GM23338 (cell line): ENCODE results near the gene ADCY3. TPM values are rescaled to one million over a fixed set of nuclear protein-coding genes. Genes with fewer than 3 reads are reported as not detected.

ENCODE experiments used
- ATAC-seq: fragments of 200-7000 bp; cut with Tn5 transposase; 3 replicates; pipeline ENCODE4 v1.9.1; 2020
- DNase-seq: peaks from one replicate; pipeline ENCODE4 v3.0.0-alpha.2; 2015; ENCODE audit warnings: low spot score
- H2AFZ ChIP-seq: fragments of 200-600 bp; sonication (generic); 2 replicates; pipeline ENCODE4 v1.8.0; 2016; ENCODE audit warnings: antibody characterized with exemption, mild to moderate bottlenecking, moderate library complexity
- H3F3A ChIP-seq: fragments of 200-600 bp; sonication (generic); replicated peaks from 2 replicates; pipeline ENCODE4 v1.8.0; 2017; ENCODE audit warnings: antibody characterized with exemption, mixed run types, low read depth
- H3K27ac ChIP-seq: fragments of 200-600 bp; sonication (generic); 2 replicates; pipeline ENCODE4 v1.6.1; 2016; ENCODE audit warnings: low read depth
- H3K27me3 ChIP-seq: fragments of 200-600 bp; sonication (generic); 2 replicates; pipeline ENCODE4 v1.8.0; 2016; ENCODE audit warnings: mild to moderate bottlenecking, mixed run types, moderate library complexity; ENCODE audit not compliant: insufficient read depth
- H3K36me3 ChIP-seq: fragments of 200-600 bp; sonication (generic); 2 replicates; pipeline ENCODE4 v1.8.0; 2016; ENCODE audit warnings: mild to moderate bottlenecking; ENCODE audit not compliant: insufficient read depth
- H3K4me1 ChIP-seq: fragments of 200-600 bp; sonication (generic); 2 replicates; pipeline ENCODE4 v1.8.0; 2016; ENCODE audit warnings: mild to moderate bottlenecking, moderate library complexity; ENCODE audit not compliant: insufficient read depth
- H3K4me2 ChIP-seq: fragments of 200-600 bp; sonication (generic); 2 replicates; pipeline ENCODE4 v1.7.1; 2017; ENCODE audit warnings: mixed run types
- H3K4me3 ChIP-seq: fragments of 200-600 bp; sonication (generic); 2 replicates; pipeline ENCODE4 v1.6.1; 2016; ENCODE audit warnings: mixed run types
- H3K79me2 ChIP-seq: fragments of 200-600 bp; sonication (generic); replicated peaks from 2 replicates; pipeline ENCODE4 v1.8.0; 2017; ENCODE audit warnings: mild to moderate bottlenecking; ENCODE audit not compliant: insufficient read depth
- H3K9me2 ChIP-seq: fragments of 200-600 bp; sonication (generic); 2 replicates; pipeline ENCODE4 v1.8.0; 2017; ENCODE audit not compliant: insufficient read depth
- H4K20me1 ChIP-seq: fragments of 200-600 bp; sonication (generic); replicated peaks from 2 replicates; pipeline ENCODE4 v1.8.0; 2017; ENCODE audit warnings: mild to moderate bottlenecking; ENCODE audit not compliant: insufficient read depth
- H3K27ac Mint-ChIP-seq: 2 replicates; pipeline ENCODE4 v1.8.0; 2020; ENCODE audit warnings: inconsistent platforms, mild to moderate bottlenecking, moderate library complexity, mixed read lengths
- H3K27me3 Mint-ChIP-seq: 3 replicates; pipeline ENCODE4 v1.8.0; 2022; ENCODE audit warnings: low read depth, mild to moderate bottlenecking, moderate library complexity, mixed read lengths, inconsistent platforms; ENCODE audit not compliant: insufficient read depth, poor library complexity
- H3K36me3 Mint-ChIP-seq: 3 replicates; pipeline ENCODE4 v1.8.0; 2021; ENCODE audit warnings: low read depth, mild to moderate bottlenecking, inconsistent platforms, moderate library complexity, mixed read lengths
- H3K4me1 Mint-ChIP-seq: 3 replicates; pipeline ENCODE4 v1.8.0; 2020; ENCODE audit warnings: mild to moderate bottlenecking, inconsistent platforms, mixed read lengths
- H3K4me3 Mint-ChIP-seq: 3 replicates; pipeline ENCODE4 v1.8.0; 2021; ENCODE audit warnings: moderate library complexity, mild to moderate bottlenecking, inconsistent platforms, mixed read lengths
- H3K9me3 Mint-ChIP-seq: 3 replicates; pipeline ENCODE4 v1.8.0; 2020; ENCODE audit warnings: moderate library complexity, mild to moderate bottlenecking, inconsistent platforms, mixed read lengths
- CREB1 ChIP-seq: fragments of 250-450 bp; sonication (Bioruptor Pico); IDR thresholded peaks from 2 replicates; pipeline ENCODE4 v1.5.0; 2020; ENCODE audit warnings: low read depth, mild to moderate bottlenecking, moderate library complexity
- EZH2 ChIP-seq: fragments of 200-600 bp; sonication (generic); IDR thresholded peaks from one replicate; pipeline ENCODE4 v1.8.0; 2017; ENCODE audit warnings: antibody characterized with exemption, mild to moderate bottlenecking, low read depth; ENCODE audit not compliant: unreplicated experiment
- EZH2phosphoT487 ChIP-seq: fragments of 200-600 bp; sonication (generic); IDR thresholded peaks from one replicate; pipeline ENCODE4 v1.8.1; 2018; ENCODE audit warnings: antibody characterized with exemption; ENCODE audit not compliant: unreplicated experiment
- JUNB ChIP-seq: IDR thresholded peaks from one replicate; pipeline ENCODE4 v1.6.1; 2016; ENCODE audit warnings: antibody characterized with exemption; ENCODE audit not compliant: unreplicated experiment
- NANOG ChIP-seq: IDR thresholded peaks from 2 replicates; pipeline ENCODE4 v1.6.1; 2016; ENCODE audit warnings: antibody characterized with exemption, borderline replicate concordance
- POLR2AphosphoS5 ChIP-seq: IDR thresholded peaks from 2 replicates; pipeline ENCODE4 v1.6.1; 2016; ENCODE audit warnings: antibody characterized with exemption, low read depth
- STAT1 ChIP-seq: IDR thresholded peaks from one replicate; pipeline ENCODE4 v1.6.1; 2016; ENCODE audit warnings: antibody characterized with exemption; ENCODE audit not compliant: unreplicated experiment
- ZNF114 ChIP-seq: fragments of 250-450 bp; sonication (Bioruptor Pico); IDR thresholded peaks from 2 replicates; pipeline ENCODE4 v1.5.0; 2020; ENCODE audit warnings: mild to moderate bottlenecking, moderate library complexity
- ZNF331 ChIP-seq: fragments of 250-450 bp; sonication (Bioruptor Pico); IDR thresholded peaks from 2 replicates; pipeline ENCODE4 v1.5.0; 2020; ENCODE audit warnings: low read depth, mild to moderate bottlenecking, moderate library complexity
- polyA plus RNA-seq: library from polyadenylated mRNA; unstranded; fragments of >200 nt; fragmentation: Nextera tagmentation; extraction: Ambion mirVana; gene quantifications from 2 replicates; pipeline ENCODE4 v1.2.1, GENCODE V29; 2016
- total RNA-seq: library from RNA; depleted of rRNA; stranded (reverse); fragments of >200 nt; shearing (Covaris generic); gene quantifications from 2 replicates; pipeline ENCODE4 v1.2.3, GENCODE V29; 2014
- TF ChIP-seq, protein P1 (sequence below): IDR thresholded peaks from one replicate; pipeline ENCODE4 v1.6.1; 2018; ENCODE audit warnings: antibody characterized with exemption; ENCODE audit not compliant: unreplicated experiment
- TF ChIP-seq, protein P2 (sequence below): fragments of 250-450 bp; sonication (Bioruptor Pico); IDR thresholded peaks from 2 replicates; pipeline ENCODE4 v1.5.0; 2020; ENCODE audit warnings: mild to moderate bottlenecking, moderate library complexity
- TF ChIP-seq, protein P3 (sequence below), 2 experiments: fragments of 200-600 bp in 1 of 2; sonication (generic) in 1 of 2; conservative IDR thresholded peaks; 2 replicates each; pipeline versions ENCODE4 v1.5.1 to v1.6.1; 2016 to 2017; ENCODE audit warnings: antibody characterized with exemption in 2 of 2, low read depth in 2 of 2, mild to moderate bottlenecking in 2 of 2, moderate library complexity in 1 of 2
- TF ChIP-seq, protein P4 (sequence below): IDR thresholded peaks from 2 replicates; pipeline ENCODE4 v1.6.1; 2016; ENCODE audit warnings: antibody characterized with exemption

Gene ADCY3
- total and polyA plus RNA-seq, 2 experiments from 2014 or later = 9.7 to 32.4 TPM

DNA sequence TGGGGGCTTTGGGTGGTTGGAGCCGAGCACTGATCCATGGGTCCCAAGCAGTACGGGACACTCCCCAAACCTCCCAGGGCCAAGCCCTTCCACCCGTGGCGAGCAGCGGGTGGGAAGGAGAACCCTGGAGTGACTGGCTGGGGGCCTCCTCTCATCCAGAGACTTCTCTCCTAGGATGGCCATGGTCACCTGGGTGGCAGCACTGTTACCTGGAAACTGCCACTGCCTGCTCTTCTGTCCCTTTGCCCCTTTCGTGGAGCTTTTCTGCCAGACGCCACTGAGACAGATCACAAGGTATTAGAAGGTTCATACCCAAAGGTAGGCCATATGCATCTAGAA is 99.9 kb downstream of the ADCY3 start:
- peaks cover 29% of the 10 kb centered on the region for H3K4me1 Mint-ChIP-seq
- Histone ChIP-seq H3F3A (peaks cover 16% of the 10 kb centered on the region; the same call in 1 of the 2 replicates), H3K79me2 (0 out of 2 replicates have a peak, but pooled peaks cover 5% of the 10 kb centered on the region), H3K4me1 (peaks cover 22% of the 10 kb centered on the region), H3K27ac (peak overlapping the region; percentile 81; the same call in 1 of the 2 replicates), H2AFZ (no peak overlapping the region), H3K4me2 (no peak overlapping the region), H3K36me3 (peaks cover 23% of the 10 kb centered on the region; the same call in 1 of the 2 replicates), H3K27me3 (no peaks in the 10 kb centered on the region), H4K20me1 (0 out of 2 replicates have a peak, but pooled peaks cover 6% of the 10 kb centered on the region), H3K9me2 (no peaks in the 10 kb centered on the region; the same call in 1 of the 2 replicates), H3K4me3 (no peak overlapping the region)
- H3K36me3 Mint-ChIP-seq = peaks cover 98% of the 10 kb centered on the region
- no peak overlapping the region for H3K4me3 Mint-ChIP-seq
- ATAC-seq (no peak), DNase-seq (no peak)
- H3K27me3 Mint-ChIP-seq = peaks cover 25% of the 10 kb centered on the region
- no peak overlapping the region for H3K27ac Mint-ChIP-seq
- no peak for TF ChIP-seq ZNF114 (CRISPR knock-in tag)
- TF ChIP-seq, protein P1, sequence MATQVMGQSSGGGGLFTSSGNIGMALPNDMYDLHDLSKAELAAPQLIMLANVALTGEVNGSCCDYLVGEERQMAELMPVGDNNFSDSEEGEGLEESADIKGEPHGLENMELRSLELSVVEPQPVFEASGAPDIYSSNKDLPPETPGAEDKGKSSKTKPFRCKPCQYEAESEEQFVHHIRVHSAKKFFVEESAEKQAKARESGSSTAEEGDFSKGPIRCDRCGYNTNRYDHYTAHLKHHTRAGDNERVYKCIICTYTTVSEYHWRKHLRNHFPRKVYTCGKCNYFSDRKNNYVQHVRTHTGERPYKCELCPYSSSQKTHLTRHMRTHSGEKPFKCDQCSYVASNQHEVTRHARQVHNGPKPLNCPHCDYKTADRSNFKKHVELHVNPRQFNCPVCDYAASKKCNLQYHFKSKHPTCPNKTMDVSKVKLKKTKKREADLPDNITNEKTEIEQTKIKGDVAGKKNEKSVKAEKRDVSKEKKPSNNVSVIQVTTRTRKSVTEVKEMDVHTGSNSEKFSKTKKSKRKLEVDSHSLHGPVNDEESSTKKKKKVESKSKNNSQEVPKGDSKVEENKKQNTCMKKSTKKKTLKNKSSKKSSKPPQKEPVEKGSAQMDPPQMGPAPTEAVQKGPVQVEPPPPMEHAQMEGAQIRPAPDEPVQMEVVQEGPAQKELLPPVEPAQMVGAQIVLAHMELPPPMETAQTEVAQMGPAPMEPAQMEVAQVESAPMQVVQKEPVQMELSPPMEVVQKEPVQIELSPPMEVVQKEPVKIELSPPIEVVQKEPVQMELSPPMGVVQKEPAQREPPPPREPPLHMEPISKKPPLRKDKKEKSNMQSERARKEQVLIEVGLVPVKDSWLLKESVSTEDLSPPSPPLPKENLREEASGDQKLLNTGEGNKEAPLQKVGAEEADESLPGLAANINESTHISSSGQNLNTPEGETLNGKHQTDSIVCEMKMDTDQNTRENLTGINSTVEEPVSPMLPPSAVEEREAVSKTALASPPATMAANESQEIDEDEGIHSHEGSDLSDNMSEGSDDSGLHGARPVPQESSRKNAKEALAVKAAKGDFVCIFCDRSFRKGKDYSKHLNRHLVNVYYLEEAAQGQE = no peak
- TF ChIP-seq STAT1 = no peak
- TF ChIP-seq ZNF331 (CRISPR knock-in tag) = no peak
- no peak for TF ChIP-seq POLR2AphosphoS5
- no peak for TF ChIP-seq EZH2phosphoT487
- TF ChIP-seq NANOG = no peak
- TF ChIP-seq, protein P2, sequence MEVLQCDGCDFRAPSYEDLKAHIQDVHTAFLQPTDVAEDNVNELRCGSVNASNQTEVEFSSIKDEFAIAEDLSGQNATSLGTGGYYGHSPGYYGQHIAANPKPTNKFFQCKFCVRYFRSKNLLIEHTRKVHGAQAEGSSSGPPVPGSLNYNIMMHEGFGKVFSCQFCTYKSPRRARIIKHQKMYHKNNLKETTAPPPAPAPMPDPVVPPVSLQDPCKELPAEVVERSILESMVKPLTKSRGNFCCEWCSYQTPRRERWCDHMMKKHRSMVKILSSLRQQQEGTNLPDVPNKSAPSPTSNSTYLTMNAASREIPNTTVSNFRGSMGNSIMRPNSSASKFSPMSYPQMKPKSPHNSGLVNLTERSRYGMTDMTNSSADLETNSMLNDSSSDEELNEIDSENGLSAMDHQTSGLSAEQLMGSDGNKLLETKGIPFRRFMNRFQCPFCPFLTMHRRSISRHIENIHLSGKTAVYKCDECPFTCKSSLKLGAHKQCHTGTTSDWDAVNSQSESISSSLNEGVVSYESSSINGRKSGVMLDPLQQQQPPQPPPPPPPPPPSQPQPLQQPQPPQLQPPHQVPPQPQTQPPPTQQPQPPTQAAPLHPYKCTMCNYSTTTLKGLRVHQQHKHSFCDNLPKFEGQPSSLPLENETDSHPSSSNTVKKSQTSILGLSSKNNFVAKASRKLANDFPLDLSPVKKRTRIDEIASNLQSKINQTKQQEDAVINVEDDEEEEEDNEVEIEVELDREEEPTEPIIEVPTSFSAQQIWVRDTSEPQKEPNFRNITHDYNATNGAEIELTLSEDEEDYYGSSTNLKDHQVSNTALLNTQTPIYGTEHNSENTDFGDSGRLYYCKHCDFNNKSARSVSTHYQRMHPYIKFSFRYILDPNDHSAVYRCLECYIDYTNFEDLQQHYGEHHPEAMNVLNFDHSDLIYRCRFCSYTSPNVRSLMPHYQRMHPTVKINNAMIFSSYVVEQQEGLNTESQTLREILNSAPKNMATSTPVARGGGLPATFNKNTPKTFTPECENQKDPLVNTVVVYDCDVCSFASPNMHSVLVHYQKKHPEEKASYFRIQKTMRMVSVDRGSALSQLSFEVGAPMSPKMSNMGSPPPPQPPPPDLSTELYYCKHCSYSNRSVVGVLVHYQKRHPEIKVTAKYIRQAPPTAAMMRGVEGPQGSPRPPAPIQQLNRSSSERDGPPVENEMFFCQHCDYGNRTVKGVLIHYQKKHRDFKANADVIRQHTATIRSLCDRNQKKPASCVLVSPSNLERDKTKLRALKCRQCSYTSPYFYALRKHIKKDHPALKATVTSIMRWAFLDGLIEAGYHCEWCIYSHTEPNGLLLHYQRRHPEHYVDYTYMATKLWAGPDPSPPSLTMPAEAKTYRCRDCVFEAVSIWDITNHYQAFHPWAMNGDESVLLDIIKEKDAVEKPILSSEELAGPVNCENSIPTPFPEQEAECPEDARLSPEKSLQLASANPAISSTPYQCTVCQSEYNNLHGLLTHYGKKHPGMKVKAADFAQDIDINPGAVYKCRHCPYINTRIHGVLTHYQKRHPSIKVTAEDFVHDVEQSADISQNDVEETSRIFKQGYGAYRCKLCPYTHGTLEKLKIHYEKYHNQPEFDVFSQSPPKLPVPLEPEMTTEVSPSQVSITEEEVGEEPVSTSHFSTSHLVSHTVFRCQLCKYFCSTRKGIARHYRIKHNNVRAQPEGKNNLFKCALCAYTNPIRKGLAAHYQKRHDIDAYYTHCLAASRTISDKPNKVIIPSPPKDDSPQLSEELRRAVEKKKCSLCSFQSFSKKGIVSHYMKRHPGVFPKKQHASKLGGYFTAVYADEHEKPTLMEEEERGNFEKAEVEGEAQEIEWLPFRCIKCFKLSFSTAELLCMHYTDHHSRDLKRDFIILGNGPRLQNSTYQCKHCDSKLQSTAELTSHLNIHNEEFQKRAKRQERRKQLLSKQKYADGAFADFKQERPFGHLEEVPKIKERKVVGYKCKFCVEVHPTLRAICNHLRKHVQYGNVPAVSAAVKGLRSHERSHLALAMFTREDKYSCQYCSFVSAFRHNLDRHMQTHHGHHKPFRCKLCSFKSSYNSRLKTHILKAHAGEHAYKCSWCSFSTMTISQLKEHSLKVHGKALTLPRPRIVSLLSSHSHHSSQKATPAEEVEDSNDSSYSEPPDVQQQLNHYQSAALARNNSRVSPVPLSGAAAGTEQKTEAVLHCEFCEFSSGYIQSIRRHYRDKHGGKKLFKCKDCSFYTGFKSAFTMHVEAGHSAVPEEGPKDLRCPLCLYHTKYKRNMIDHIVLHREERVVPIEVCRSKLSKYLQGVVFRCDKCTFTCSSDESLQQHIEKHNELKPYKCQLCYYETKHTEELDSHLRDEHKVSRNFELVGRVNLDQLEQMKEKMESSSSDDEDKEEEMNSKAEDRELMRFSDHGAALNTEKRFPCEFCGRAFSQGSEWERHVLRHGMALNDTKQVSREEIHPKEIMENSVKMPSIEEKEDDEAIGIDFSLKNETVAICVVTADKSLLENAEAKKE (CRISPR knock-in tag) = no peak
- no peak for TF ChIP-seq CREB1
- TF ChIP-seq EZH2 = no peak
- TF ChIP-seq, protein P3, sequence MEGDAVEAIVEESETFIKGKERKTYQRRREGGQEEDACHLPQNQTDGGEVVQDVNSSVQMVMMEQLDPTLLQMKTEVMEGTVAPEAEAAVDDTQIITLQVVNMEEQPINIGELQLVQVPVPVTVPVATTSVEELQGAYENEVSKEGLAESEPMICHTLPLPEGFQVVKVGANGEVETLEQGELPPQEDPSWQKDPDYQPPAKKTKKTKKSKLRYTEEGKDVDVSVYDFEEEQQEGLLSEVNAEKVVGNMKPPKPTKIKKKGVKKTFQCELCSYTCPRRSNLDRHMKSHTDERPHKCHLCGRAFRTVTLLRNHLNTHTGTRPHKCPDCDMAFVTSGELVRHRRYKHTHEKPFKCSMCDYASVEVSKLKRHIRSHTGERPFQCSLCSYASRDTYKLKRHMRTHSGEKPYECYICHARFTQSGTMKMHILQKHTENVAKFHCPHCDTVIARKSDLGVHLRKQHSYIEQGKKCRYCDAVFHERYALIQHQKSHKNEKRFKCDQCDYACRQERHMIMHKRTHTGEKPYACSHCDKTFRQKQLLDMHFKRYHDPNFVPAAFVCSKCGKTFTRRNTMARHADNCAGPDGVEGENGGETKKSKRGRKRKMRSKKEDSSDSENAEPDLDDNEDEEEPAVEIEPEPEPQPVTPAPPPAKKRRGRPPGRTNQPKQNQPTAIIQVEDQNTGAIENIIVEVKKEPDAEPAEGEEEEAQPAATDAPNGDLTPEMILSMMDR (conservative IDR thresholded peaks at IDR 0.05; ENCODE audit: low read depth in 2 of 2) = no peak
- TF ChIP-seq JUNB = no peak
- TF ChIP-seq, protein P4, sequence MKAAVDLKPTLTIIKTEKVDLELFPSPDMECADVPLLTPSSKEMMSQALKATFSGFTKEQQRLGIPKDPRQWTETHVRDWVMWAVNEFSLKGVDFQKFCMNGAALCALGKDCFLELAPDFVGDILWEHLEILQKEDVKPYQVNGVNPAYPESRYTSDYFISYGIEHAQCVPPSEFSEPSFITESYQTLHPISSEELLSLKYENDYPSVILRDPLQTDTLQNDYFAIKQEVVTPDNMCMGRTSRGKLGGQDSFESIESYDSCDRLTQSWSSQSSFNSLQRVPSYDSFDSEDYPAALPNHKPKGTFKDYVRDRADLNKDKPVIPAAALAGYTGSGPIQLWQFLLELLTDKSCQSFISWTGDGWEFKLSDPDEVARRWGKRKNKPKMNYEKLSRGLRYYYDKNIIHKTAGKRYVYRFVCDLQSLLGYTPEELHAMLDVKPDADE = no peak
- H3K9me3 Mint-ChIP-seq = no peaks in the 10 kb centered on the region
